ENCODE data around the gene DLGAP1. TPM values are rescaled to one million over a fixed set of nuclear protein-coding genes. Genes with fewer than 3 reads are reported as not detected.

The DLGAP1 gene
- total and polyA plus RNA-seq, 4 donors, result 0.75 to 6.6 (median 3.6) TPM

DNA sequence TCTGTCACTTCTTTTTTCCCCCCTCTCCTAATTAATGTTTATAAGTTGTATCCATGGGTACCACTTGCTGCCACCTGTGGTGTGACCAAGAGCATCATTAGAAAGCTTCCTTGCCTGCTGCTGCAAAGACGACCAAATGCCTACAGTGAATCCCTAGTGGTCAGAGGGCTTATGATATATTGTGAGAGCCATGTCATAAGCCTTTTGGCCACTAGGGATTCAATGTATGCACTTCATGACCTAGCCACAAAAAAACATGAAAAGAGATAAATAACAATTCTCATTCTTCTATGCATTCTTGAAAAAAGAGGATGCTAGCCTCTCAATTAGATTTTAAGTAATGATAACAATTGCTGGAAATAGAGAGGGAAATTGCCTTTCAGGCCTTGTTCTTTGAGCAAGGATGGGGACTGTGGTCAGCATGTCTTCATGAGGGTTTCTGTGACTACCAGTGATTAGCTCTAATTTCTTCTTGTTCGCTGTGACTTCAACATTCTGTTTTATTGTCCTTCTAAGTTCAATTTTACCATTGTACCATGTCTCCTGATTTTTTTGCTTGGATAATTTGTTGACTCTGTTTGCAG, 569.8 kb downstream of the DLGAP1 start:
- Histone ChIP-seq H3K27ac (ENCODE audit: low read depth in 1 of 2, low read length in 2 of 2) (no peak overlapping the region), H3K4me1 (ENCODE audit: control insufficient read depth in 1 of 2, insufficient read depth in 2 of 2, low read length in 2 of 2) (no peaks in the 10 kb centered on the region), H3K9me3 (ENCODE audit: control insufficient read depth, low read length) (no peaks in the 10 kb centered on the region), H3K4me3 (ENCODE audit: low read length in 2 of 2) (no peak overlapping the region), H3K36me3 (ENCODE audit: control insufficient read depth in 1 of 2, insufficient read depth in 2 of 2, low read length in 1 of 2) (no peaks in the 10 kb centered on the region), H3K27me3 (ENCODE audit: control insufficient read depth in 1 of 2, insufficient read depth in 2 of 2, low read length in 1 of 2) (no peaks in the 10 kb centered on the region)
- no peak for DNase-seq
- ATAC-seq (ENCODE audit: low FRiP score), result no peak
- intact Hi-C loops (cut with DNase I), result no loop called here
- WGBS, 2 donors, result 91 to 94% methylated on average over 2 of the region's 2 CpGs

DNA sequence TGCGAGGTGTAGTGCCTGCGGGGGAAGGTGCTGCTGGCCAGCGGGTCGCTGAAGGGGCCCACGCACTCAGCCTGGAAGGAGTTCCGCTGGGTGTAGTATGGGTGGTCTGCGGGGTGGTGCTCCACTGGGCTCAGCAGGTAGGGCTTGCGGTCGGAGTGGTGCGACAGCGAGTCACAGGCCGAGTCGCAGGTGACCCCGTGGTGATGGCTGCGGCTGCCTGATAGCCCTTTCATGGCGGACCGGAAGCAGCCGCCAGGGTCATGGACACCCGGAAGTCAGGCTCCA, 575.3 kb downstream of the DLGAP1 start:
- Histone ChIP-seq H3K27me3 (ENCODE audit: control insufficient read depth in 1 of 2, insufficient read depth in 2 of 2, low read length in 1 of 2) (no peaks in the 10 kb centered on the region), H3K36me3 (ENCODE audit: control insufficient read depth in 1 of 2, insufficient read depth in 2 of 2, low read length in 1 of 2) (no peaks in the 10 kb centered on the region), H3K27ac (ENCODE audit: low read depth in 1 of 2, low read length in 2 of 2) (no peak overlapping the region), H3K4me1 (ENCODE audit: control insufficient read depth in 1 of 2, insufficient read depth in 2 of 2, low read length in 2 of 2) (no peaks in the 10 kb centered on the region), H3K9me3 (ENCODE audit: control insufficient read depth, low read length) (no peaks in the 10 kb centered on the region), H3K4me3 (ENCODE audit: low read length in 2 of 2) (no peak overlapping the region)
- WGBS, 2 donors, result 97 to 99% methylated on average over 19 of the region's 19 CpGs
- intact Hi-C loops (cut with DNase I), result no loop called here
- DNase-seq, result no peak
- ATAC-seq (ENCODE audit: low FRiP score), result peak; percentile 41

DNA sequence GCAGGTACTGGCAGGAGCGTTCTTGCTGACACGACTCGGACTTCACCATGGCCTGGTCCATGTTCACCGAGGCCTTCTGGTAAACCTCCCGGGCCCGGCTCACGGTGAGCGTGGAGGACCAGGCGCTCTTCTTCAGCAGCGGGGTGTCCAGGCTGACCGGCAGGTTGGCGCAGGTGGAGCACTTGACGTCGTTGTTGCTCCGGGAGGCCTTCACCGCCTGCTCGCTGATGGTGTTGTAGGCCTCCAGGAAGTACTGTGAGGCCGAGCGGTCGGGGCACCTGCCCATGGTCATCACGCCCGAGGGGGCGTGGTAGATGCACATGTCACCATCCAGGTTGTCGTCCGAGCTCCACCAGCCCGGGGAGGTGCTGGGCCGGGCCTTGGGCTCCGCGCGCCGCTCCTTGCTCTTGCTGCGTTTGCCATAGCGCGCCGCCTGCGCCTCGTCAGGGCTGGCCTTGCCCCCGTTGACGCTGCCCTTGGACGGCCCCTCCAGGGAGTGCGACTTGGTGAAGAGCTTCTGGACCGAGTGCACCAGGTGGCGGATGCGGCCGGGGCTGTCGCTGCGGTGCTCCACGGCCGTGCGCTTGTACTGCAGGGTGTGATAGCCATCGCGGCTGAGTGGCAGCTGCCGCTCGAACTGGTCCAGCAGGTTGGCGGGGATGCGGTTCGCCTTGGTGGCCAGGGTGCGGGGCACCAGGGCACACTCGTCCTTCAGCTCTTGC, 575.8 kb downstream of the DLGAP1 start:
- Histone ChIP-seq H3K27me3 (ENCODE audit: control insufficient read depth in 1 of 2, insufficient read depth in 2 of 2, low read length in 1 of 2) (no peaks in the 10 kb centered on the region), H3K9me3 (ENCODE audit: control insufficient read depth, low read length) (no peaks in the 10 kb centered on the region), H3K4me1 (ENCODE audit: control insufficient read depth in 1 of 2, insufficient read depth in 2 of 2, low read length in 2 of 2) (no peaks in the 10 kb centered on the region), H3K36me3 (ENCODE audit: control insufficient read depth in 1 of 2, insufficient read depth in 2 of 2, low read length in 1 of 2) (no peaks in the 10 kb centered on the region), H3K27ac (ENCODE audit: low read depth in 1 of 2, low read length in 2 of 2) (no peak overlapping the region), H3K4me3 (ENCODE audit: low read length in 2 of 2) (no peak overlapping the region)
- no peak for DNase-seq
- ATAC-seq (ENCODE audit: low FRiP score), result peak; percentile 17
- intact Hi-C loops (cut with DNase I), result no loop called here
- WGBS, 2 donors, result 98% methylated on average over 59 of the region's 59 CpGs

GRCh38 chr18:3878401-3878800, 576.7 kb downstream of the DLGAP1 start:
- Histone ChIP-seq H3K4me3 (ENCODE audit: low read length in 2 of 2) (no peak overlapping the region), H3K9me3 (ENCODE audit: control insufficient read depth, low read length) (no peaks in the 10 kb centered on the region), H3K27ac (ENCODE audit: low read depth in 1 of 2, low read length in 2 of 2) (no peak overlapping the region), H3K36me3 (ENCODE audit: control insufficient read depth in 1 of 2, insufficient read depth in 2 of 2, low read length in 1 of 2) (no peaks in the 10 kb centered on the region), H3K27me3 (ENCODE audit: control insufficient read depth in 1 of 2, insufficient read depth in 2 of 2, low read length in 1 of 2) (no peaks in the 10 kb centered on the region), H3K4me1 (ENCODE audit: control insufficient read depth in 1 of 2, insufficient read depth in 2 of 2, low read length in 2 of 2) (no peaks in the 10 kb centered on the region)
- ATAC-seq (ENCODE audit: low FRiP score), result no peak
- no peak for DNase-seq
- 94 to 95% methylated on average over 7 of the region's 7 CpGs for WGBS, 2 donors
- intact Hi-C loops (cut with DNase I), result no loop called here

GRCh38 chr18:3877678-3878077, 577.4 kb downstream of the DLGAP1 start:
- Histone ChIP-seq H3K27me3 (ENCODE audit: control insufficient read depth in 1 of 2, insufficient read depth in 2 of 2, low read length in 1 of 2) (no peaks in the 10 kb centered on the region), H3K4me1 (ENCODE audit: control insufficient read depth in 1 of 2, insufficient read depth in 2 of 2, low read length in 2 of 2) (no peaks in the 10 kb centered on the region), H3K27ac (ENCODE audit: low read depth in 1 of 2, low read length in 2 of 2) (no peak overlapping the region), H3K4me3 (ENCODE audit: low read length in 2 of 2) (no peak overlapping the region), H3K9me3 (ENCODE audit: control insufficient read depth, low read length) (no peaks in the 10 kb centered on the region), H3K36me3 (ENCODE audit: control insufficient read depth in 1 of 2, insufficient read depth in 2 of 2, low read length in 1 of 2) (no peaks in the 10 kb centered on the region)
- ATAC-seq (ENCODE audit: low FRiP score) (no peak), DNase-seq (no peak)
- 93 to 94% methylated on average over 2 of the region's 2 CpGs for WGBS, 2 donors
- intact Hi-C loops (cut with DNase I), result no loop called here

DNA sequence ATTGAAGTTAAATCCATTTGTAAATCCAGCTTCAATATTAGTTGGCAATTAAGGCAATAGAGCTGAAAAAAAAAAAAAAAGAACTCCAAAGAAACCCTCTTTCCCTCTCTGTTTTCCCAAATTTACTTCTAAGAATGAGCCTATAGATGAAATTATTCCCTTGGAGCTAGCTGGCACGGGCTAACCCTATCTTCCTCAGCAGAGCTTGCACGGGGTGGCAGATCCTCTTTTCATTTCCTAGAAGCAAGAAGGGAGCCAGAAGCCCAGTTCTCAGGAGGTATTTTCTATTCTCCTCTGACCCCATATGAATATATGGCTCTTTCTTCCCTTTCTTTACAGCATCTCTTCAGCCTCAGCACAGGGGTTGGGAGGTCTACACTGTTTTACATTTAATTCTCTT, 579.1 kb downstream of the DLGAP1 start:
- intact Hi-C loops (cut with DNase I), result no loop called here
- 69 to 73% methylated on average over 2 of the region's 2 CpGs for WGBS, 2 donors
- no peak for ATAC-seq (ENCODE audit: low FRiP score)

GRCh38 chr18:3875376-3875775, 579.7 kb downstream of the DLGAP1 start:
- ATAC-seq (ENCODE audit: low FRiP score) (no peak), DNase-seq (no peak)
- Histone ChIP-seq H3K27ac (ENCODE audit: low read depth in 1 of 2, low read length in 2 of 2) (no peak overlapping the region), H3K27me3 (ENCODE audit: control insufficient read depth in 1 of 2, insufficient read depth in 2 of 2, low read length in 1 of 2) (no peaks in the 10 kb centered on the region), H3K9me3 (ENCODE audit: control insufficient read depth, low read length) (no peaks in the 10 kb centered on the region), H3K36me3 (ENCODE audit: control insufficient read depth in 1 of 2, insufficient read depth in 2 of 2, low read length in 1 of 2) (no peaks in the 10 kb centered on the region), H3K4me3 (ENCODE audit: low read length in 2 of 2) (no peak overlapping the region), H3K4me1 (ENCODE audit: control insufficient read depth in 1 of 2, insufficient read depth in 2 of 2, low read length in 2 of 2) (no peaks in the 10 kb centered on the region)
- WGBS, 2 donors, result 71 to 85% methylated on average over 2 of the region's 2 CpGs
- intact Hi-C loops (cut with DNase I), result no loop called here

More for the DNA sequence above, 579.1 kb downstream of the DLGAP1 start:
- no peak for DNase-seq
- Histone ChIP-seq H3K9me3 (ENCODE audit: control insufficient read depth, low read length) (no peaks in the 10 kb centered on the region), H3K4me3 (ENCODE audit: low read length in 2 of 2) (no peak overlapping the region), H3K27ac (ENCODE audit: low read depth in 1 of 2, low read length in 2 of 2) (no peak overlapping the region), H3K4me1 (ENCODE audit: control insufficient read depth in 1 of 2, insufficient read depth in 2 of 2, low read length in 2 of 2) (no peaks in the 10 kb centered on the region), H3K36me3 (ENCODE audit: control insufficient read depth in 1 of 2, insufficient read depth in 2 of 2, low read length in 1 of 2) (no peaks in the 10 kb centered on the region), H3K27me3 (ENCODE audit: control insufficient read depth in 1 of 2, insufficient read depth in 2 of 2, low read length in 1 of 2) (no peaks in the 10 kb centered on the region)

GRCh38 chr18:3874581-3874980, 580.5 kb downstream of the DLGAP1 start:
- Histone ChIP-seq H3K36me3 (ENCODE audit: control insufficient read depth in 1 of 2, insufficient read depth in 2 of 2, low read length in 1 of 2) (no peaks in the 10 kb centered on the region), H3K27me3 (ENCODE audit: control insufficient read depth in 1 of 2, insufficient read depth in 2 of 2, low read length in 1 of 2) (no peaks in the 10 kb centered on the region), H3K4me3 (ENCODE audit: low read length in 2 of 2) (no peak overlapping the region), H3K9me3 (ENCODE audit: control insufficient read depth, low read length) (no peaks in the 10 kb centered on the region), H3K27ac (ENCODE audit: low read depth in 1 of 2, low read length in 2 of 2) (no peak overlapping the region), H3K4me1 (ENCODE audit: control insufficient read depth in 1 of 2, insufficient read depth in 2 of 2, low read length in 2 of 2) (no peaks in the 10 kb centered on the region)
- intact Hi-C loops (cut with DNase I), result loop anchor here (5.0 kb wide), 3 partner anchors 102 to 172 kb away; no protein-coding TSS in a partner anchor
- WGBS, 2 donors, result 18 to 20% methylated on average over 3 of the region's 3 CpGs
- DNase-seq (no peak), ATAC-seq (ENCODE audit: low FRiP score) (no peak)

DNA sequence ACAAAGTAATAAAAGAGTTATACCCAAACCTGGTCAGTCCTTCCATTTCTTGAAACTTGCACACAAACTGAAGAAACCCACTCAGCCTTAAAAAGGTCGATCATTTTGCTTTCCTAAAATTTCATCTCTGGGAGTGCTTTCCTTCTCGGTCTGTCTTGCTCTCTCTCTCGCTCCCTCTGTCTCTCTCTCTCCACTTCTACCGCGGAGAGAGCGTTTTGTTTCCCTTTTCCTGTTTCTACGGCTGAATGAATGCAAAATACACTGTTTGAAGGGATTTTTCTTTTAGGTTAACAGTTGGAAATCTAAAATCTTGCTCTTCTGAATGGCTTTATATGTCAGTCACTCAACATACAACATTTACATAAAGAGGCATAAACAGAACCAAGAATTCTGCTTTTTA, 581.0 kb downstream of the DLGAP1 start:
- H3K9me3 ChIP-seq (ENCODE audit: control insufficient read depth, low read length), result no peaks in the 10 kb centered on the region
- ATAC-seq (ENCODE audit: low FRiP score) (no peak), DNase-seq (no peak)
- 2 to 3% methylated on average over 7 of the region's 7 CpGs for WGBS, 2 donors
- H3K27ac ChIP-seq (ENCODE audit: low read depth in 1 of 2, low read length in 2 of 2), result peak overlapping the region in 1 of 2 donors; percentile 28
- no peaks in the 10 kb centered on the region for H3K36me3 ChIP-seq (ENCODE audit: control insufficient read depth in 1 of 2, insufficient read depth in 2 of 2, low read length in 1 of 2)
- H3K4me3 ChIP-seq (ENCODE audit: low read length in 2 of 2), result peak overlapping the region; percentile 32 to 53
- H3K4me1 ChIP-seq (ENCODE audit: control insufficient read depth in 1 of 2, insufficient read depth in 2 of 2, low read length in 2 of 2), result no peaks in the 10 kb centered on the region
- intact Hi-C loops (cut with DNase I), result loop anchor here (5.0 kb wide), 3 partner anchors 102 to 172 kb away; no protein-coding TSS in a partner anchor
- H3K27me3 ChIP-seq (ENCODE audit: control insufficient read depth in 1 of 2, insufficient read depth in 2 of 2, low read length in 1 of 2), result no peaks in the 10 kb centered on the region

All from aorta (tissue), 5 donors.